HG03103 (cell line): ENCODE data around the gene DPH7.
"Not testable (repeated sequence)": the region's sequence is repeated elsewhere in the genome, so short reads cannot be mapped to it uniquely, and the experiment has no call there.

Experiments used
- ATAC-seq: cut with Tn5 transposase; IDR thresholded peaks from one replicate; pipeline ENCODE4 v1.9.1; 2021; ENCODE audit warnings: low read depth; ENCODE audit not compliant: unreplicated experiment

DPH7 gene

DNA sequence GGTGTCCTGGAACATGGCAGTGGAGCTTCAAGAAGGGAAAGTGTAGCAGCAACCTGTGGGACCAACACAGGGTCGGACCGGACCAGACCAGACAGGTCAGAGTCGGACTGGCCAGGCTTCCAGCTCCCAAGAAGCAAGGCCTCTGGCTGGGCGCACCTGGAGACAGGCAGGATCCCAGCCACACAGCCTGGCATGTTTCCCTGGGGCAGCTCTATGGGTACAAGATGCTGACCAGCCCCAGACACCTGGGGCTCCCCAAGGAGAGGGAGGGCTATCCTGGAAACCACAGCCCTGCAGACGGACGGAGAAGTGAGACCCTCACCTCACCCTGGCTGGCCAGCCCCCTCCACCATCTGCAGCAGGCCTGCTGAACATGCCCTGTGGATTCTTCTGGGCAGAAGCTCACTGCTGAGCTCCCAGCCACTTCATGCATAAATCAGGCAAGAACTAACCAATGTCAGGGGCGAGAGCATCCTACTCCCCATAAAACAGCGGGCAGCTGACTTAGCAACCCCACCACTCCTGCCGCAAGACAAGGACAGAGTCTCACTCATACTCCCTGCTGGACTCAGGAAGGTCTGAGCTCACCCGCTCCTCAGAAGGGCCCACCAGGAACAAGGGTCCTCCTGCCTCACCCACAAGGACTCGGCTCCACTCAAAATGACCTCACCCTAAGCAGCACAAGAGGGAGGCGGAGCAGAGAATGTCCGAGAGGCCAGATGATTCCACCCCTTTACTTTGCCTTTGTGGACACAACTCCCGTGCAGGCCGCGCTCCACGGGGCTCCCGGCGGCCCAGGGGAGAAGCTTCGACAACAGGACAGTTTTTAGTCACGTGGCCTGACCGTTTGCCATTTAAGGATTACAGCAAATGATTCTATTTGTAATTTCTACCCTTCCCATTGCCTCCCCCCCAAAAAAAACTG lies 2.9 kb upstream of the DPH7 start:
- no peak for ATAC-seq

DNA sequence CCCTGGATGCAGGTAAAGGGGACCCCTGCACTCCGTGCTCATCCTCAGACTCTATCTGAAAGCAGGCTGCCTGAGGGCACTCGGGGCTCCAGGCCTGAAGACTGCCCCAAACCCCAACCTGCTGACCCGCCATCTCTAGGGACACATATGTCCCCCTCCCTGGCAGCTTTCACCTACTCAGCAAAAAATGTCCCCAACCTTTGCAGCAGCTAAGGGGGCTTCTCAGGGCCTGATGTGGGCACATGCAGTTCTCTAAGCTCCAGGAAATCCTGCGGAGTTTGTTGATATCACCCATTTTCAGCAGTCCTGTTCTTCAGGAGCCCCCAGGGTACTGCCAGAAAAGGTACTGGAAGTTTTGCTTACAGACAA lies 2.2 kb upstream of the DPH7 start:
- ATAC-seq: no peak

GRCh38 chr9:137580209-137580953 lies 1.7 kb upstream of the DPH7 start:
- no peak for ATAC-seq

- no peak for ATAC-seq
These were observed 507 bp upstream of the DPH7 start for GRCh38 chr9:137579259-137579604.

DNA sequence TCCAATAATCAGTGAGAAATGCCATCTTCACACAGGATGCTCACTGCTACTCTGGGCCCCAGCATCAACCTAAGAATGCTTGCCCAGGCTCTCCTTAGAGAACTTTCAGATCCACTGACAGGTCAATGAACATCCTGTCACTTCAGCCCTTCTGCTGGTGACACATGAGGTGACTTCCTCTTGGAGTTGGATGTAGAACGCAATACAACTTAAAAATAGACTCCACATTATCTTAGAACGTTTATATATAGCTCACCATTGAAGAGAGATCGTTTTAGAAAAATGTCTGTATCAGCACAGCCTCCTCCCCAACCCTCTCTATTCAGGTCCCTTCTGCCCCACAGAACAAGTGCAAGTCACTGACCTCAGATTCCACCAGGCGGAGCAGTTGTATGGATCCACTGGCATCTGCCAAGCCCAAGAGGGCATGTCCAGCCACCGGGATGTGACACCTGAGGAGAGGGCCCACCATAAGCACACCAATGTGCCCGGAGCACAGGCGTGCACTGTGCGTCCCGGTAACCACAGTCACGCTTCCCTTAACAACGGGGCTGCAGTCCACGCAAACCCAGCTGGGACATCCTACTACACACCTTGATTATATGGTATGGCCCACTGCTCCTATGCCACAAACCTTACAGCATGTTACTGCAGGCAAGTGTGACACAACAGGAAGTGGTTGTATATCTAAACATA lies 2.9 kb downstream of the DPH7 start:
- no peak for ATAC-seq

GRCh38 chr9:137575364-137575715 lies 3.4 kb downstream of the DPH7 start:
- ATAC-seq: no peak

DNA sequence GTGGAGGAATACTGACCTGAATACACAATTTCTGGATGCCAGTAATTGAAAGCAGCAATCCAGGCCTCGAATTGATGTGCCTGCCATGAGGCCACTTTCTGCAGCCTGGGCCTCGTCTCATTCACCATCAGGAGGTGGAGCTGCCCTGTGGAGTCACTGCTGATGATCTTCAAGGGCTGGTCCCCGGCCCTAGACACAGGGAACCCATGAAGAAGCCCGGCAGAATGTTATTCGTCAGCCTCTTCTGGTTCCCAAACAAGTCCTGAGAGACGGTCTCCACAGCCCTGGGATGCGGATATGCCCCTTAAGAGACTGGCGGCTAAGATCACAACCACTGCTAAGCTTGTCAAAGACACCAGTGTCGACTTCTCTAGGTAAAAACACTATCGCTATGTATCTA lies 4.5 kb downstream of the DPH7 start:
- no peak for ATAC-seq

DNA sequence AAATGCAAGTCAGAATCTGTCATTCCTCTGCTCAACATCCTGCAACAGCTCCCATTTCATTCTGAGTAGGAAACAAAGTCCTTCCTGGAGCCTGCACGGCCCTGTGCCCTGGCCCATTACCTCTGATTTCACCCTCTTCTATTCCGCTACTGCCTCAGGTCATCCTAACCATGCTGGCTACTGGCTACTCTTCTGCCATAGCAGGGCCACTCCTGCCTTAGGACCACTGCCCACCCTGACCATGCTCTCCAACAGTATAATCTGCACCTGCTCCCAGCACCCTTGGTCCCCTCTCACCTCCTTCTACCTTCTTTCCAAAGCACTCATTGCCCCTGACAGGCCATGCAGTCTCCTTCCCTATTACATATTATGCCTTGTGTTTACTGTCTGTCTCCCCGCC lies 8.2 kb downstream of the DPH7 start:
- ATAC-seq: no peak

DNA sequence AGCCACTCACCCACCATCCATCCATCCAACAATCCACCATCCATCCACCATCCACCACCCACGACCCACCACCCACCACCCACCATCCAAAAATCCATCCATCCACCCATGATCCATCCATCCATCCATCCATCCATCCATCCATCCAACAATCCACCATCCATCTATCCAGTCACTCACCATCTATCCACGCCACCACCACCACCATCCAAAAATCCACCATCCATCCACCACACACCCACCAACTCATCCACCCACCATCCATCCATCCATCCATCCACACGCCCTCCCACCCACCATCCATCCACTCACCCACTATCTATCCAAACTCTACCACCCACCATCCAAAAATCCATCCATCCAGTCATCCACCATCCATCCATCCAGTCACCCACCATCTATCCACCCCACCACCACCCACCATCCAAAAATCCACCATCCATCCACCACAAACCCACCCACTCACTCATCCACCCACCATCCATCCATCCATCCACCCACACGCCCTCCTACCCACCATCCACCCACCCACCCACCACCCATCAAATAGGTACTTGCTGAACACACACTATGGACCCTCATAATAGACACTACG lies 9.0 kb downstream of the DPH7 start:
- ATAC-seq: no peak

DNA sequence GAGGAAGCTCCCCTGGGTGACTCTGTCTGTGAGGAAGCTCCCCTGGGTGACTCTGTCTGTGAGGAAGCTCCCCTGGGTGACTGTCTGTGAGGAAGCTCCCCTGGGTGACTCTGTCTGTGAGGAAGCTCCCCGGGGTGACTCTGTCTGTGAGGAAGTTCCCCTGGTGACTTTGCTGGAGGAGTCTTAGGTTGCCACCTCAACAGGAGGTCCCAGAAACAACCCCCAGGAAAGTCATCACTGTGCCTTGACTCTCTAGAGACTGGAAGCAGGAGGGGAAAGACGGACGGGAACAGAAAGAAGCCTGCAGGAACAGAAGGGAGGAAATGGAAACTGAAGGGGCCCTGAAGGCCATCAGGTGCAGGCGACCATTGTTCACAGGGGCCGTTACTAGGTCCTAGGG lies 10.3 kb downstream of the DPH7 start:
- ATAC-seq: not testable (repeated sequence)

GRCh38 chr9:137564817-137565411 lies 13.8 kb downstream of the DPH7 start:
- ATAC-seq: no peak

GRCh38 chr9:137564134-137564533 lies 14.6 kb downstream of the DPH7 start:
- no peak for ATAC-seq

DNA sequence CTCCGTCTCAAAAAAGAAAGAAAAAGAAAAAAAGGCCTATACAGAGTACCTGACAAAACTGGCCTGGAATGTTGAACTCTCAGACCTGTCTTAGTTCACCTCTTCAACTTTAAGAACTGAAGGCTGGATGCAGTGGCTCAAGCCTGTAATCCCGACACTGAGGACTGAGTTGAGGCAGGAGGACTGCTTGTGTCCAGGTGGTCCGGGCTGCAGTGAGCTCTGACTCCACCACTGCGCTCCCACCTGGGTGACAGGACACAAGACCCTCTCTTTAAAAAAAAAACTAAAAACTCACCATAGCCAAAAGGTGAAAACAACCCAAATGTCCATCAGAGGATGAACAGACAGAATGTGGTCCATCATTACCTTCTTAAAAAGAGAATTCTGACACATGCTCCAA lies 20.6 kb downstream of the DPH7 start:
- no peak for ATAC-seq

- ATAC-seq: no peak
These were observed 22.5 kb downstream of the DPH7 start for GRCh38 chr9:137556069-137556838.

DNA sequence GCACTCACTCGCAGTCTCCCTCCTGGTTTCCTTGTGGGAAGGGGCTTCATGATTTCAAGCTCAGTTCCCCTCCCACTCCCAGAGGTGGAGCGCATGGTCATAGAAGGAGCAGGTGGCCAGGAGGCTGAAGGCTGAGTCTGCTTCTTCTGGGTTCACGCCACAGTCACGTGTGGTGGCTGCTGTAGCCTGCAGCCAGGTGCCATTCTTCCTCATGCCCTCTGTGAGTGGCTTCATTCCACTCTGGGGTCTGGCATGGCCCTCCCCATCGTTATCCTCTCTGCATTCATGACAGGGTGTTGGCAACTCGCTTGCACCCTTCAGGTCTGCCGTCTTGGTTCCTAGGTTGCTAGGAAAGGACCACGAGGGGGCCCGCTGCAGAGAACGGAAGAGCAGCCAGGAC lies 23.5 kb downstream of the DPH7 start:
- no peak for ATAC-seq

GRCh38 chr9:137554349-137554748 lies 24.4 kb downstream of the DPH7 start:
- no peak for ATAC-seq

GRCh38 chr9:137553654-137554053 lies 25.1 kb downstream of the DPH7 start:
- ATAC-seq: not testable (repeated sequence)

DNA sequence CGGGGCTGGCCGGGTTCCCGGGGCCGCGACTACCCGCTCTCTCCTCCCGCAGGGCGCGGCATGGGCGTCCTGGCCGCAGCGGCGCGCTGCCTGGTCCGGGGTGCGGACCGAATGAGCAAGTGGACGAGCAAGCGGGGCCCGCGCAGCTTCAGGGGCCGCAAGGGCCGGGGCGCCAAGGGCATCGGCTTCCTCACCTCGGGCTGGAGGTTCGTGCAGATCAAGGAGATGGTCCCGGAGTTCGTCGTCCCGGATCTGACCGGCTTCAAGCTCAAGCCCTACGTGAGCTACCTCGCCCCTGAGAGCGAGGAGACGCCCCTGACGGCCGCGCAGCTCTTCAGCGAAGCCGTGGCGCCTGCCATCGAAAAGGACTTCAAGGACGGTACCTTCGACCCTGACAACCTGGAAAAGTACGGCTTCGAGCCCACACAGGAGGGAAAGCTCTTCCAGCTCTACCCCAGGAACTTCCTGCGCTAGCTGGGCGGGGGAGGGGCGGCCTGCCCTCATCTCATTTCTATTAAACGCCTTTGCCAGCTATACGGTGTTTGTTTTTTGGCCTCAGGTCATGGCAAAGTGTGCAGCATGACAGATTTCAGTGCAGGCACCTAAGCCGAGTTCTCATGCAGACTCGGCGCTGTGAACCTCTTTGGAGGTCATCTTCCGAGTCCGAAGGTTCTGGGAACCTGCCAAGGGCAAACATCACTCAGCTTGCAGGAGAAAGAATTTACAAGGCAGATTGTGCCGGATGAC lies 26.5 kb downstream of the DPH7 start:
- peak; percentile 14 for ATAC-seq
